ENCODE results near the gene GSTA4. TPM values are rescaled to one million over a fixed set of nuclear protein-coding genes. Genes with fewer than 3 reads are reported as not detected.

Gene GSTA4, protein sequence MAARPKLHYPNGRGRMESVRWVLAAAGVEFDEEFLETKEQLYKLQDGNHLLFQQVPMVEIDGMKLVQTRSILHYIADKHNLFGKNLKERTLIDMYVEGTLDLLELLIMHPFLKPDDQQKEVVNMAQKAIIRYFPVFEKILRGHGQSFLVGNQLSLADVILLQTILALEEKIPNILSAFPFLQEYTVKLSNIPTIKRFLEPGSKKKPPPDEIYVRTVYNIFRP
- 8.1 and 8.3 TPM in 2 replicates for total RNA-seq (2014; rRNA removed; shearing (Covaris generic))
- polyA plus RNA-seq (2014; cell fraction: nucleus; rRNA removed): 10.2 and 16.4 TPM in 2 replicates

DNA sequence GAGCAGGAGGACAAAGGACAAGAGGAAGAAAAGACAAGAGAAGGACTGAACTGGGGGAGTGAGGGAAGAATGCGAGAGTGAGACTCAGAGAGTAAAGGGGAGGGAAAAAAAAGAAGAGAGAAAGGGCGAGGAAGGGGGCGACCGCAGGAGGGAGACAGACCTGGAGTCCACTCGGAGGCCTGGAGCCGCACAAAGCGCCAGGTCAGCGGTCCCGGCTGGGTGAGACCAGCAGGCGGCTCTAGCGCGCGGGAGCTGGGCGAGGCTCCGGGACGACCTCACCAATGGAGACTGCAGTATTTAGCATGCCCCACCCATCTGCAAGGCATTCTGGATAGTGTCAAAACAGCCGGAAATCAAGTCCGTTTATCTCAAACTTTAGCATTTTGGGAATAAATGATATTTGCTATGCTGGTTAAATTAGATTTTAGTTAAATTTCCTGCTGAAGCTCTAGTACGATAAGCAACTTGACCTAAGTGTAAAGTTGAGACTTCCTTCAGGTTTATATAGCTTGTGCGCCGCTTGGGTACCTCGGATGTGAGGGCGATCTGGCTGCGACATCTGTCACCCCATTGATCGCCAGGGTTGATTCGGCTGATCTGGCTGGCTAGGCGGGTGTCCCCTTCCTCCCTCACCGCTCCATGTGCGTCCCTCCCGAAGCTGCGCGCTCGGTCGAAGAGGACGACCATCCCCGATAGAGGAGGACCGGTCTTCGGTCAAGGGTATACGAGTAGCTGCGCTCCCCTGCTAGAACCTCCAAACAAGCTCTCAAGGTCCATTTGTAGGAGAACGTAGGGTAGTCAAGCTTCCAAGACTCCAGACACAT lies at the start of gene GSTA4:
GSTA4 (minus strand) TSS at position 196 of the 824 bp plus-strand sequence. CDS start 1,041 bp downstream, outside the sequence.
- peak; percentile 95 for DNase-seq (ENCODE audit: extremely low read depth, low read depth)

DNA sequence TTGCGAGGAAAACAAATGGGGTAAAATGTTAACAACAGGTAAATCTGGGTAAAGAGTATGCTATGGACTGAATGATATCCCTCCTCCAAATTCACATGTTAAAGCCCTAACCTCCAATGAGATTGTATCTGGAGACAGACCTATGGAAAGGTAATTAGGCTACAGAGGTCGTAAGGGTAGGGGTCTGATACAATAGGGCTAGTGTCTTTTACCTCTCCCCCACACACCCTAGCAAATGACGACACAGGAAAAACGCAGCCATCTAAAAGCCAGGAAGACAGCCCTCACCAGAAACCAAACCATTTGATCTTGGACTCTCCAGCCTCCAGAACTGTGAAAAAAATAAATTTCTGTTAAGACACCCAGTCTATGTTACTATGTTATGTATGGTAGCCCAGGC lies 49.5 kb upstream of the GSTA4 start:
- DNase-seq (ENCODE audit: extremely low read depth, low read depth): no peak

DNA sequence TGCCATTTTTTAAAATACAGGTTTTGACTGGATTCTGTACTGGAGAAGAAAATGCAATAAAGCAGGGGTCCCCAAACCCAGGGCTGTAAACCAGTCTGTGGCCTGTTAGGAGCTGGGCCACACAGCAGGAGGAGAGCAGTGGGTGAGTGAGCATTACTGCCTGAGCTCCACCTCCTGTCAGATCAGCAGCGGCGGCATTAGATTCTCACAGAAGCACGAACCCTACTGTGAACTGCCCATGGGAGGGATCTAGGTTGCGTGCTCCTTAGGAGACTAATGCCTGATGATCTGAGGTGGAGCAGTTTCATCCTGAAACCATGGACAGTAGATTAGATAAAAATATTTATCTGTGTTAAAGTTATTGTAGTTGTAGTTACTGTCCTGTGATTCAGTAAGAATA lies 49.0 kb upstream of the GSTA4 start:
- no peak for DNase-seq (ENCODE audit: extremely low read depth, low read depth)

DNA sequence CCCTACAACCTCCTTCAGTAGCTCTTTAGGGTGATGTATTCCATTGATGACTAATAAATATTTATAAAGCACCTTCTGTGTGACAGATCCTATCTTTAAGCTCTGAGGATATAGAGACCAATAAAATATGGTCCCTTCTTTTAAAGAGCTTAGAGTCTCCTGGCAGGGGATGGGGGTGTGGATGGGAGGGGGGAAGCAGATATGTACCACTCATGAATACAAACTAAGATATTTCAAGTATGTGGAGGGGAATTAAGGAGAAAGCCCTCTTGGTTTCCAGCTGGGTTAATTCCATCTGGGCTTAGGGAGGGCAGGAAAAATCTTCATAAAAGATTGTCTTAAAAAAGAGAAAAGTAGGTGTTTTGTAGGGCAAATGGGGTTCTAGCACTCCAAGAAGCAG lies 48.5 kb upstream of the GSTA4 start:
- no peak for DNase-seq (ENCODE audit: extremely low read depth, low read depth)

DNA sequence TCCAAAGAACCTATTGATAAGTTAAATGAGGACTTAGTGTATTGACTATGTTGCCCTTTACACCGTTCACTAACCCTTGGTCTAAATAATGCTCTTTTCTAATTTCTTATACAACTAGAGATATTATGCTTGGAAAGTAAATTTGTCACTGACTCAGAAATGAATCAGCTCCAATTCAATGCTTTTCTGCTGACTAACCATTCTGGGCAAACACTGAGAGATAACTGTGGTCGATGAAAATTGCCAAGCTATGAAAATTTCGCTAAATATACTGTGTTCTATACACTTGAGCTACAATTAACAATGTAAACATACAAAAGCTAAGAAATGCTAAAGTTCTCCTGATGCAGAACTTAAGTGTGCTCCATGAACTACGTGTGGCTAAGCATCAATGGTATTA lies 47.0 kb upstream of the GSTA4 start:
- DNase-seq (ENCODE audit: extremely low read depth, low read depth): no peak

DNA sequence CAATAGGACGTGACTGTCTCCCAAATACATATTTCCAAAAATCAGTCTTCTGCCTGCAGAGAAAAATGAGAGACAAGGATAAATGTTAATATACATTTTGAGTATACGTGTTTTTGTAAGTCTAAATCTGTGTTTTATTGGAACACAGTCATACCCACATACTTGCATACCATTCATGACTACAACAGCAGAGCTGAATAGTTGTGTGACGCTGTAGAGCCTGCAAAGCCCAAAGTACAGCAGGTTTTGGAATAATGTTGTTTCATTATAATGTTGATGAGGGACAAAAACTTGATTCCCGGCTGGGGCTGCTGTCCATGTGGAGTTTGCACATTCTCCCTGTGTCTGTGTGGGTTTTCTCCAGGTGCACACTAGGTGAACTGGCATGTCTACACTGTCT lies 46.3 kb upstream of the GSTA4 start:
- DNase-seq (ENCODE audit: extremely low read depth, low read depth): no peak

DNA sequence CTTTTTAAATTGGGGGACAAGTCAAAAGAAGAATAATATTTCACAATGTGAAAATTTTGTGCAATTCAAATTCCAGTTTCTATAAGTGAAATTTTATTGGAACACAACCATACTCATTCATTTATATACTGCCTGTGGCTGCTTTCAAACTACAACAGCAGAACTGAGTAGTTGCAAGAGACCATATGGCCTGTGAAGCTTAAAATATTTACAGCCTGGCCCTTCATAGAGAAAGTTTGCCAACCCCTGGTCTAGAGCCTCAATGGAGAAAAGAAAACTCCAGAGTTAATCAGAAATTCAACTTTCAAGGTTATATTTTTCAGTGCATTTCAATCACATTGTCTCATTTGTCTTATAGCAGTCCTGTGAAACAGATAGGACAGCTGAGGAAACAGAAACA lies 43.5 kb upstream of the GSTA4 start:
- DNase-seq (ENCODE audit: extremely low read depth, low read depth): no peak

DNA sequence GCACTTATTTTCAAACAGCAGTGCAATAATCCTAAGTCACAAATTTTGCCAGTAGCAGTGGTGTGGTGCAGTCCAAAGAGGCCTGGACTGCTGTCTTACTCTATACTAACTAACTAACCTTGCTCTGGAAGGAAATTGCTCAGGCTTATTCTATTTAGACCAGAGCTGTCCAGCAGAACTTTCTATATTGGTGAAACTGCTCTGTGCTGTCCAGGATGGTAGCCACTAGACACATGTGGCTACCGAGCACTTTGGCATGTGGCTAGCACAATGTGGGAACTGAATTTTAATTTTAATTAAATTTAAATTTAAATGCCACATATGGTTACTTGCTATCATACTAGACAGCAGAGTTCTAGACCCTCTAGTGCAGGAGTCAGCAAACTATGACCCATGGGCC lies 43.1 kb upstream of the GSTA4 start:
- no peak for DNase-seq (ENCODE audit: extremely low read depth, low read depth)

DNA sequence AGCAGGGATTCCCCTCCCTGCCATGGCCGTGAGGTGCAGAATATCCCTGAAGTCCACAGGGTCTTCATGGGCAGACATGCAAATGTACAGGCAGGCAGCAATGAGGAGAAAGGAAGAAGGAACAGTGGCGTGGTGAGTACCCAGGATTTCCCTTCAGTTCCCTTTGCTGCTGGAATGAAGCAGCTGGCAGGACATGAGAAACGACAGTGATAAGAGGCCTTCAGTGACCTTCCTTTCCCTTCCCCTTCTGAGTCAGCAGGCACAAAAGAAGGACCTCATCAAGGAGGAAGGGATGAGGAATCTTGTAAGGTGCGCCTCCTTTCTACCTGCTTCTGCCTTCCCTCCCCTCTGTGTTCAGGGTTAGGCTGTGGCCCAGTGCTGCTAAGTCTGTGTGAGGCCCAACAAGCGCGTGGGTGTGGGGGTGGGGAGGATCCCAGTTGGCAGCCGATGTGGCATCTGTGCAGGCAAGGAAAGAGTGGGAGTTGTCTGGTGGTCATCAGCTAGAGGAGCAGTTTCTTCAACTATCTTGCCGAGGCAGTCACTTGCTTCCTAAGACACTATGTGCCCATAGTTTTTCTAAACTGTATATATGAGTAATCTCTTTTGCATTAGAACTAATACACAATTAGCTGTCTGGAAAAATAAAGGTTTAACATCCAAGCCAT lies 40.6 kb upstream of the GSTA4 start:
- DNase-seq (ENCODE audit: extremely low read depth, low read depth): no peak

DNA sequence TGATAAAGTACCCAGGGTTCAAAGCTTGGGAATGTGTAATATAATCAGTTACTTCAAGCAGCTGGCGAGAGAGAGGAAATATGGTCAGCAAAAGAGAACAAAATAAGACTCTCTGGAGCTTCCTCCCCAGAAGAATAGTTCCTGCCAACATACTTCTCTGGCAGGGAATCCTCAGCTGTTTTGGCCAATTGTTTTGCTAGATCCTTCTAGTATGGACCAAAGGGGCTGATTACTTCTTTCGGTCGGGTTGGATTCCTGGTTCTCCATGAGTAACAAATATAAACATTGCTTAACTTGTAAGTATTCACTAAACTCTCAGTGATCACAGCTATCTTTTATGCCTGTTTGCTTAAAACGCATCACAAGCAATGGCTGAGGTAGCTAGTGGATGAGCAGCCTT lies 38.7 kb upstream of the GSTA4 start:
- no peak for DNase-seq (ENCODE audit: extremely low read depth, low read depth)

DNA sequence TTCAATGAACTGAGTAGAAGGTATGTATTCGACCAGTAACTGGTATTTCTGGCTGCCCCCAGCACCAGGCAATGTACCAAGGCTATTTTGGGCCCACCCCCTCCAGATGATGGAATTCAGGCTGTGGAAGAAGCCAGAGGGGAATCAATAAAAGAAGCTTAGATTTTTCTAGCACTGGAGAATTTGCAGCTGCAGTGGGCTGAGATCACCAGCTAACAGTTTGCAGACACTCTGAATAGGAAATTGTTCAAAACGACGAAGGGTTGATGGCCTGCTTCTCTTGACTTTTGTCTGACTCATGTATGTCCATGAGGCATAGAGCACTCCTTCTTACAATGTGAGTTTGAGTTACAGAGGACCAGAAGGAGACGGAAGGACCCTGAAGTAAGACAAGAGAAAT lies 37.8 kb upstream of the GSTA4 start:
- no peak for DNase-seq (ENCODE audit: extremely low read depth, low read depth)

DNA sequence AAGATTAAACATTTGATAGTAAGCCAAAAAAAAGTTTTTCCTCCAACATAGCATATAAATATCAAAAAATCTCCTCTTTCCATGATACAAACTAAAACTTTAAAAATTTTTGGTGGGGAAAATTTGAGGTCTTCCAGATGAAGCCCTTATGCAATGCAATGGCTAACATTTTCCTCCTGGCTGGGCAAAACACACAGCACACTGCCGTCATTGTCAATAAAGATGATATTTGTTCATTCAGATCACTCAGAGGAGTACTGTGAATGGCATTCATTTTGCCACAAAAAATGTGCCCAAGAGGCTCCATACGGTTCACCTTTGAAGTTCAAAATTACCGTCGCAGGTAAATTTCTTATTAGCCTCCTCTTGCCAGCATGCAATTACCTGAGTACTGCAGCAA lies 36.2 kb upstream of the GSTA4 start:
- DNase-seq (ENCODE audit: extremely low read depth, low read depth): no peak

DNA sequence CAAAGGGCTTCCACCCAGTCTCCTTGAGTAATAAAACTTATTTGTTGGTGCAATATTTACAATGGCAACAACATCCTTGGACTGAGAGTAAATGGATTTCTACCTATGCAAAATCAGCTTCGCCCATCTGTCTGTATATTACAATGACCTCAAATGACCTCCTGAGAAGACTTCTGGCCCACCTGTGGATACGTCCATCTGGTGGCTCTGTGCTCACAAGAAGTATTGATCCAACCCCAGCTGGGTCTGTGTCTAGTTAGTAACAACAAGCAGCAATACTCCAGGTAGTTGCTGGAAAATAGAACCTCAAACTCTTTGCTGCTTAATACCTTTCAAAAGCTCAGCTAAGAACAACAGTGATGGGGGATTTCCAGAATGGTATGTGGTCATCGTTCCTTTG lies 34.7 kb upstream of the GSTA4 start:
- DNase-seq (ENCODE audit: extremely low read depth, low read depth): no peak

DNA sequence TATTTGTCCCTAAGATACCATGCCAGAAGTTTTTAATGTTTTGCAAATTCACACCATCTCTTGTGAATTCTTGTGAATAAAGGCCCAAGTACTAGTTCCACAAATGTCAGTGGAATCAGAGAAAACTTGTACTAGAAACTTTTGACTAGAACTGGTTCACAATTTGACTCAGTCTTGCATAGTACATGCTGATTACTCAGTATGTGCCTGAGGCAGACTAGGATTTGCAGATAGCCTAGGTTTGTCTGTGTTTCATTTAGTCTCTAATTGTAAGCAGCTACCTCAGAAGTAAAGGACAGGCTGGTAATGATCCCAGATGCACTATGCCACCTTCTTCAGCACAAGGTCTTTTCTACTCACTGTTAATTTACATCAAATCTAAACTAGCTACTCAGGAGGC lies 34.2 kb upstream of the GSTA4 start:
- no peak for DNase-seq (ENCODE audit: extremely low read depth, low read depth)

DNA sequence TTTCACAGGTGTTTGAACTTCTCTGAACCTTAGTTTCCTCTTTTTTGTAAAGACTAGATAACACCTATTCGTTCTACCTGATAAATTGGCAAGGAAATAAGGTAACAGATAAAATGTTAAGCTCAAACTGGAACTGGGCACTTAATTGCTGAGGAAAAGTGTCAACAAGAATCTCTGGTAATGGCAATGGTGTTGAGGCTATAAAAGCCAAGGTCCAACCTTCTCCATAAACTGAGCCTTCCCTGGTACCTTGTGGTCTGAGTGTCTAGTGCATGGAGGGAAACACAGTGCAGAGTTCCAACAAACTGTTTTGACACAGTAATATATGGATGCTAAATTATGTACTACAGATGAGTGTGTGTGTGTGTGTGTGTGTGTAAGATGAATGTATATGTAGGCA lies 33.4 kb upstream of the GSTA4 start:
- DNase-seq (ENCODE audit: extremely low read depth, low read depth): no peak

DNA sequence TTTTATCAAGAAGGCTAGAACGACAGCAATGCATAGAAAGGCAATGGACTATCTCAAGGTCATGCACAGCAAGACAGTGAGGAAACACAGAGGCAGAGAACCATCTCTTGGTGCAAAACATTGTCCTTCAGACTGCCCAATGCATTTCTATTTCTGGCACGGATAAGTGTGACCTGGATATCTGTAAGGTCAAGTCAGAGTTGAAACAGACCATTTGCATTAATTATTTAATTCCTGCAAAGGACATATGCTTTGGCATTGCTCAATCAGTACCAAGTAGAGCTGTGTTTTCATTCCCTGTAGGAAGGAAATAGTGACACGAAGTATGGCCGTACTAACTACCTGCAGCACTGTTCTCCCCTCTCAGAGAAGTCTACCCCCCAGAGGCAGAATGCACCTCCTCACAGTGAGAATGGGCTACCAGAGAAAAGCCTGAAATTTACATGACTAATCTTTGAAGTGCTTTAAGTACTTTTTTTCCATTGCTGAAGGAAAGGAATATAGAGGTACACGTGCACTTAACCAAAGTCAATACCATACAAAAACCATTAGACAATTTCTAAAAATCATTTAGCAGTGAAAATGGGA lies 32.1 kb upstream of the GSTA4 start:
- DNase-seq (ENCODE audit: extremely low read depth, low read depth): no peak

DNA sequence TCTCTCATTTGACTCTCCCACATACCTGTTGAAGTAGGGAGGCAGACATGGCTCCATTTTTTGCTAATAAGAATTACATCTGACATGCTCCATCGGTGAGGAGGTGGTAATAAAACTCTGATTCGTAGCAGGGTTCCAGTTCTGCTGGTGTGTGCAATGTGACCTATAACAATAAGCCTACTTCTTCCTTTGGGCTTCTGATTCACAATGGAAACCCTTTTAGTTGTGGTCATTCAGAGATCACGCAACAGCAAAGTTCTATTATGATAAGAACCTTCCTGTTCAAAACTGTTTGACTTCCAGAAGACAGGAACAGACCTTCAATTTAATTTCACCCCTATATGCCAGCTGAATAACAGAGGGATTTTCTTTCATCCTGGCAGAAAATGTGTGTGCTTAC lies 31.4 kb upstream of the GSTA4 start:
- DNase-seq (ENCODE audit: extremely low read depth, low read depth): no peak

DNA sequence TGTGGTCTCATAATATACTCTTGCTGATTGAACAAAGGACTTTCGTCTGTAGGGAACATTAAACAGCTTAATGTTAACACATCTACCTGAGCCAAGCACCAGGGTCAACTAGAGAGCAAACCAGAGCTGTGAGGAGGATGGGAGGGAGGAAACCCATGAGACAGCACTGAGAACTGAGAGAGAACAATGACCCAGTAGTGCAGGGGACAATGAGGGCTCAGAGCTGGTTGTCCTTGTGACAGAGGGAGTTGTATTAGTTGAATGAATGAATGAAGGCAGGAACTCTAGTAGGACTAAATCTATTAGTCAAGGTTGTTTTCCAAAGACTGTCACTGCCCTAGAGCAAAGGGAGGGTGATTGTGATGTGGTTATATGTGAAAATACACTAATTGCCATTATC lies 28.2 kb upstream of the GSTA4 start:
- DNase-seq (ENCODE audit: extremely low read depth, low read depth): no peak

DNA sequence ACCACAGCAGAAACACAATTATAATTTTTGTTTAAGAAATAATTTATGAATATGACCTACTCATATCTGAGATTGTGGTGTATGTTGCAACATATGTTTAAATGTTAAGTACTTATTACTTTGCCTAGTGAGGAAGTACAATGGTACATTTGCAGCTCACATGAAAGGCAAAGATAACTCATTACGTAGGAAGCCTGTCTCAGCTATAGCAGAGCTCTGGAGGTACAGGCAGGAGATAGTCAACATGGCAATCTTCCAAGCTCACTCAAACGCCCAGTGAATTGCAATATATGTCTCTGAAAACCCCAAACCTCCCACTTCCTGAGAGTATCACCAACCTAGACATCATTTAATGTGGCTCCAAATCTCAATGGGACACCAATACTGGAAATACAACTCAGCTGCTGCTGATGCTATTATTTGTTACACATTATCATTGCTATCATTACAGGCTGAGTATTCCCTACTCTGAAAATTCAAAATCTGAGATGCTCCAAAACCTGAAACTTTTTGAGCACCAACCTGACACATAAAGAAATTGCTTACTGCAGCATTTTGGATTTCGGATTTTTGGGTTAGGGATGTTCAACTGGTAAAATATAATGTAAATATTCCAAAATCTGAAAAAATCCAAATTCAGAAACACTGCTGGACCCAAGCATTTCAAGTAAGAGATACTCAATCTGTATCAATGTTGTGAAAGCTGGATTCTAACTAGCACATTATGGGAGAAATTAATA lies 25.1 kb upstream of the GSTA4 start:
- no peak for DNase-seq (ENCODE audit: extremely low read depth, low read depth)

DNA sequence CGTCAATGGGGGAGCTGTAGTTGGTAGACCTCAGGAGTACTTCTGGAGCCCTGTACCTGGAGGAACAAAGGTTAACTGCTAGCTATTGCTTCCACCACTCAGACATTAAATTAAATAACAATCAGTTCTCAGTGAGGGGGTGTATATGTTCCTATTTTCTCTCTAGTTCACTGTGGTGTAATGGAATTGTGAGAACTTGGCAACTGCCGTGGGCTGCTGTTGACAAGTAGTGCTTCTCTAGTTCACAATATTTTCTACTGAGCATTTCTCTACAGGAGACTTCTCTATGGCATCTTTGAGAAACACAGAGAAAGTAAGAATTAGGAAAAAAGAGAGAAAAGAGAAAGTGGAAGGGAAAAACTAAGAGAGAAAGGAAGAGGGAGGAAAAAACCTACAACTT lies 23.4 kb upstream of the GSTA4 start:
- no peak for DNase-seq (ENCODE audit: extremely low read depth, low read depth)

DNA sequence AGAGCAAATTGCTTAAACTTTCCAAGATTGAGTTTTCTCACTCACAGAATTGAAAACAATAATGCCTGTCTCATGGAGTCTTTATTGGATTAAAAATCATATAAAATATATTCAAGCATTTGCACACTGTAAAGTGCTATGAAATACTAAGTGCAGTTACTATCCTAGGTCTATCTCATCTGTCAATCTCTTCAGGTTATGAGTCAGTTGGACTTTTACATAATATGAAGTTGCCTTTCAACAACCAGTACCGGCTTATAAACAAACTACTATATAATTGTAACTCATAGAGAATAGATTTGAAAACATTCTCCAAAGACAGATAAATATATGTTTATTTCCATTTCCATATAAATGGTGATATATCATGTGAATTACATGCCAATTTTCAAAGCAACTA lies 20.4 kb upstream of the GSTA4 start:
- no peak for DNase-seq (ENCODE audit: extremely low read depth, low read depth)
